Measurements from ENCODE around the gene UTF1.

UTF1 gene

GRCh38 chr10:133201151-133201947 lies 28.7 kb upstream of the UTF1 start:
- H2BK120ac ChIP-seq (ENCODE audit: low read depth, low read length): no peak overlapping the region
- H3K56ac ChIP-seq (ENCODE audit: low read length): no peak overlapping the region
- no peak overlapping the region for H2AK5ac ChIP-seq (ENCODE audit: low read length)
- H3K23ac ChIP-seq (ENCODE audit: low read length): no peak overlapping the region
- no peak overlapping the region for H4K5ac ChIP-seq (ENCODE audit: low read length)
- no peaks in the 10 kb centered on the region for H3K36me3 ChIP-seq (ENCODE audit: control insufficient read depth, insufficient read depth, low read length)
- no peak overlapping the region for H2BK15ac ChIP-seq (replicated peaks; ENCODE audit: low read depth)
- H3K4me2 ChIP-seq (ENCODE audit: low read length): no peak overlapping the region
- no CpG with 5 or more reads among the region's 57 CpGs for WGBS (ENCODE audit: extremely low coverage, insufficient coverage, low lambda C conversion rate)
- no peak overlapping the region for H3K18ac ChIP-seq (ENCODE audit: low read length)
- no peak overlapping the region for H3K4me3 ChIP-seq (ENCODE audit: low read length)
- H3K4ac ChIP-seq (ENCODE audit: low read depth, low read length): no peak overlapping the region
- H2BK5ac ChIP-seq (ENCODE audit: low read length): no peak overlapping the region
- H3K4me1 ChIP-seq (ENCODE audit: control insufficient read depth, low read depth, low read length): no peaks in the 10 kb centered on the region
- no peak overlapping the region for H3K27ac ChIP-seq (ENCODE audit: low read depth, low read length)
- H3K9ac ChIP-seq (ENCODE audit: low read length): no peak overlapping the region
- DNase-seq: no peak
- no peaks in the 10 kb centered on the region for H3K79me1 ChIP-seq (ENCODE audit: low read length)
- no peaks in the 10 kb centered on the region for H3K79me2 ChIP-seq (ENCODE audit: control insufficient read depth, insufficient read depth, low read length)
- no peak overlapping the region for H4K8ac ChIP-seq (ENCODE audit: low read depth, low read length)
- no peaks in the 10 kb centered on the region for H3K27me3 ChIP-seq (ENCODE audit: insufficient read depth, low read length, poor library complexity)

GRCh38 chr10:133201948-133202725 lies 27.9 kb upstream of the UTF1 start:
- Histone ChIP-seq H4K5ac (ENCODE audit: low read length) (no peak overlapping the region), H3K23ac (ENCODE audit: low read length) (no peak overlapping the region), H3K4me3 (ENCODE audit: low read length) (no peak overlapping the region), H3K79me1 (ENCODE audit: low read length) (no peaks in the 10 kb centered on the region), H2BK120ac (ENCODE audit: low read depth, low read length) (no peak overlapping the region), H3K56ac (ENCODE audit: low read length) (no peak overlapping the region), H2BK15ac (replicated peaks; ENCODE audit: low read depth) (no peak overlapping the region), H3K27me3 (ENCODE audit: insufficient read depth, low read length, poor library complexity) (no peaks in the 10 kb centered on the region), H3K9ac (ENCODE audit: low read length) (no peak overlapping the region), H2AK5ac (ENCODE audit: low read length) (no peak overlapping the region), H3K36me3 (ENCODE audit: control insufficient read depth, insufficient read depth, low read length) (no peaks in the 10 kb centered on the region), H3K79me2 (ENCODE audit: control insufficient read depth, insufficient read depth, low read length) (no peaks in the 10 kb centered on the region), H4K8ac (ENCODE audit: low read depth, low read length) (no peak overlapping the region), H3K18ac (ENCODE audit: low read length) (no peak overlapping the region), H3K27ac (ENCODE audit: low read depth, low read length) (no peak overlapping the region), H2BK5ac (ENCODE audit: low read length) (no peak overlapping the region), H3K4me2 (ENCODE audit: low read length) (no peak overlapping the region), H3K4me1 (ENCODE audit: control insufficient read depth, low read depth, low read length) (no peaks in the 10 kb centered on the region), H3K4ac (ENCODE audit: low read depth, low read length) (no peak overlapping the region)
- WGBS (ENCODE audit: extremely low coverage, insufficient coverage, low lambda C conversion rate): no CpG with 5 or more reads among the region's 29 CpGs
- no peak for DNase-seq

- H3K79me2 ChIP-seq (ENCODE audit: control insufficient read depth, insufficient read depth, low read length): no peaks in the 10 kb centered on the region
- no peak for DNase-seq
- no peaks in the 10 kb centered on the region for H3K4me1 ChIP-seq (ENCODE audit: control insufficient read depth, low read depth, low read length)
- WGBS (ENCODE audit: extremely low coverage, insufficient coverage, low lambda C conversion rate): no CpG with 5 or more reads among the region's 62 CpGs
- H3K18ac ChIP-seq (ENCODE audit: low read length): no peak overlapping the region
- H3K9ac ChIP-seq (ENCODE audit: low read length): no peak overlapping the region
- H3K27ac ChIP-seq (ENCODE audit: low read depth, low read length): no peak overlapping the region
- H3K79me1 ChIP-seq (ENCODE audit: low read length): no peaks in the 10 kb centered on the region
- no peak overlapping the region for H3K4me2 ChIP-seq (ENCODE audit: low read length)
- H3K56ac ChIP-seq (ENCODE audit: low read length): no peak overlapping the region
- H2AK5ac ChIP-seq (ENCODE audit: low read length): no peak overlapping the region
- H2BK5ac ChIP-seq (ENCODE audit: low read length): no peak overlapping the region
- H2BK15ac ChIP-seq (replicated peaks; ENCODE audit: low read depth): no peak overlapping the region
- H3K36me3 ChIP-seq (ENCODE audit: control insufficient read depth, insufficient read depth, low read length): no peaks in the 10 kb centered on the region
- H2BK120ac ChIP-seq (ENCODE audit: low read depth, low read length): no peak overlapping the region
- no peak overlapping the region for H4K8ac ChIP-seq (ENCODE audit: low read depth, low read length)
- H3K23ac ChIP-seq (ENCODE audit: low read length): no peak overlapping the region
- no peak overlapping the region for H3K4ac ChIP-seq (ENCODE audit: low read depth, low read length)
- H3K27me3 ChIP-seq (ENCODE audit: insufficient read depth, low read length, poor library complexity): no peaks in the 10 kb centered on the region
- H3K4me3 ChIP-seq (ENCODE audit: low read length): no peak overlapping the region
- no peak overlapping the region for H4K5ac ChIP-seq (ENCODE audit: low read length)
These were observed 27.0 kb upstream of the UTF1 start for GRCh38 chr10:133202778-133203651.

GRCh38 chr10:133203652-133204195 lies 26.3 kb upstream of the UTF1 start:
- H2BK5ac ChIP-seq (ENCODE audit: low read length): no peak overlapping the region
- H3K79me2 ChIP-seq (ENCODE audit: control insufficient read depth, insufficient read depth, low read length): no peaks in the 10 kb centered on the region
- no peak overlapping the region for H3K4me3 ChIP-seq (ENCODE audit: low read length)
- H3K4ac ChIP-seq (ENCODE audit: low read depth, low read length): no peak overlapping the region
- H3K56ac ChIP-seq (ENCODE audit: low read length): no peak overlapping the region
- no peaks in the 10 kb centered on the region for H3K36me3 ChIP-seq (ENCODE audit: control insufficient read depth, insufficient read depth, low read length)
- DNase-seq: no peak
- H2BK15ac ChIP-seq (replicated peaks; ENCODE audit: low read depth): no peak overlapping the region
- H2AK5ac ChIP-seq (ENCODE audit: low read length): no peak overlapping the region
- no CpG with 5 or more reads among the region's 31 CpGs for WGBS (ENCODE audit: extremely low coverage, insufficient coverage, low lambda C conversion rate)
- no peak overlapping the region for H2BK120ac ChIP-seq (ENCODE audit: low read depth, low read length)
- no peak overlapping the region for H4K8ac ChIP-seq (ENCODE audit: low read depth, low read length)
- H3K4me2 ChIP-seq (ENCODE audit: low read length): no peak overlapping the region
- H3K9ac ChIP-seq (ENCODE audit: low read length): no peak overlapping the region
- H4K5ac ChIP-seq (ENCODE audit: low read length): no peak overlapping the region
- H3K27me3 ChIP-seq (ENCODE audit: insufficient read depth, low read length, poor library complexity): no peaks in the 10 kb centered on the region
- H3K23ac ChIP-seq (ENCODE audit: low read length): no peak overlapping the region
- H3K27ac ChIP-seq (ENCODE audit: low read depth, low read length): no peak overlapping the region
- no peak overlapping the region for H3K18ac ChIP-seq (ENCODE audit: low read length)
- H3K4me1 ChIP-seq (ENCODE audit: control insufficient read depth, low read depth, low read length): no peaks in the 10 kb centered on the region
- no peaks in the 10 kb centered on the region for H3K79me1 ChIP-seq (ENCODE audit: low read length)

GRCh38 chr10:133204226-133205015 lies 25.6 kb upstream of the UTF1 start:
- WGBS (ENCODE audit: extremely low coverage, insufficient coverage, low lambda C conversion rate): no CpG with 5 or more reads among the region's 38 CpGs
- Histone ChIP-seq H3K79me2 (ENCODE audit: control insufficient read depth, insufficient read depth, low read length) (no peaks in the 10 kb centered on the region), H3K27me3 (ENCODE audit: insufficient read depth, low read length, poor library complexity) (no peaks in the 10 kb centered on the region), H3K27ac (ENCODE audit: low read depth, low read length) (no peak overlapping the region), H2BK120ac (ENCODE audit: low read depth, low read length) (no peak overlapping the region), H3K36me3 (ENCODE audit: control insufficient read depth, insufficient read depth, low read length) (no peaks in the 10 kb centered on the region), H2BK15ac (replicated peaks; ENCODE audit: low read depth) (no peak overlapping the region), H2BK5ac (ENCODE audit: low read length) (no peak overlapping the region), H3K4me2 (ENCODE audit: low read length) (no peak overlapping the region), H3K18ac (ENCODE audit: low read length) (no peak overlapping the region), H3K4me3 (ENCODE audit: low read length) (no peak overlapping the region), H4K5ac (ENCODE audit: low read length) (no peak overlapping the region), H3K4me1 (ENCODE audit: control insufficient read depth, low read depth, low read length) (no peaks in the 10 kb centered on the region), H3K4ac (ENCODE audit: low read depth, low read length) (no peak overlapping the region), H3K9ac (ENCODE audit: low read length) (no peak overlapping the region), H4K8ac (ENCODE audit: low read depth, low read length) (no peak overlapping the region), H3K56ac (ENCODE audit: low read length) (no peak overlapping the region), H3K79me1 (ENCODE audit: low read length) (no peaks in the 10 kb centered on the region), H2AK5ac (ENCODE audit: low read length) (no peak overlapping the region), H3K23ac (ENCODE audit: low read length) (no peak overlapping the region)
- DNase-seq: no peak

Measured in mesendoderm (in vitro differentiated cells).